Right lobe of liver (tissue), 4 donors: Measurements from ENCODE around the gene GTF2A1.

Experiments used
- CTCF ChIP-seq, 4 donors: fragments of 200-600 bp in 3 of 4; fragments of 450-650 bp in 1 of 4; IDR thresholded peaks; one replicate each; pipeline versions ENCODE4 v1.5.1 to v1.8.0; 2016 to 2022; ENCODE audit warnings: antibody characterized with exemption in 4 of 4, mild to moderate bottlenecking in 2 of 4
- POLR2A ChIP-seq: fragments of 450-650 bp; IDR thresholded peaks from one replicate; pipeline ENCODE4 v1.6.1; 2017; ENCODE audit warnings: antibody characterized with exemption, mild to moderate bottlenecking
- donor health status: DM: no; HTN: no; CAD: no.
- donor health status: DM: no; HTN: no; CAD: no.
- donor health status: DM: no; HTN: yes; CAD: no.

GRCh38 chr14:81164167-81164774 lies 56.5 kb downstream of the GTF2A1 start:
- TF ChIP-seq CTCF (IDR thresholded peaks at IDR 0.05) (peak; percentile 71 to 90 (median 76)), POLR2A (peak; percentile 74)
